ENCODE measurements around the gene HNRNPH1. TPM values are rescaled to one million over a fixed set of nuclear protein-coding genes. Genes with fewer than 3 reads are reported as not detected.
"Not testable (repeated sequence)": the region's sequence is repeated elsewhere in the genome, so short reads cannot be mapped to it uniquely, and the experiment has no call there.

The HNRNPH1 gene
- total and polyA plus RNA-seq, 2 of the 13 experiments (the other 11 are each of a cell fraction or from before 2014, with no cell fraction given) = 382 to 1,064 TPM

- TF ChIP-seq AKAP8 (CRISPR knock-in tag; IDR thresholded peaks at IDR 0.05) (no peak), ZKSCAN5 (CRISPR knock-in tag; IDR thresholded peaks at IDR 0.05) (no peak), HNF4A (CRISPR knock-in tag; IDR thresholded peaks at IDR 0.05) (0 out of 2 replicates have a peak, but pooled peaks have one; percentile 10), ARID3A (IDR thresholded peaks at IDR 0.05; ENCODE audit: low read depth, low read length) (peak; percentile 39; the same call in 1 of the 2 replicates), CTCF (CRISPR knock-in tag; IDR thresholded peaks at IDR 0.05) (peak; percentile 89)
Measured at GRCh38 chr5:179668391-179668790, 44.9 kb upstream of the HNRNPH1 start (continued).

GRCh38 chr5:179661647-179662046, 38.2 kb upstream of the HNRNPH1 start:
- POLR2A ChIA-PET = interaction anchor here (0.6 kb wide), 1 partner anchor 20 kb away, joined by 5 read pairs; no protein-coding TSS in a partner anchor
- H3K36me3 ChIP-seq (replicated peaks in 1 of 2; ENCODE audit: control insufficient read depth in 1 of 2, insufficient read depth in 2 of 2, low read length in 2 of 2); CTCF ChIA-PET (ENCODE audit: low intra/inter-chr PET ratio, low total read pairs); H3K4me3 ChIP-seq (replicated peaks in 1 of 3; ENCODE audit: insufficient read depth in 1 of 3, low read depth in 2 of 3, low read length in 3 of 3); H2AFZ ChIP-seq (ENCODE audit: low read length); H3K4me2 ChIP-seq (ENCODE audit: low read depth, low read length); FAIRE-seq; H3K27ac ChIP-seq (ENCODE audit: extremely low read length, insufficient read depth, low read length); H3K9me3 ChIP-seq (ENCODE audit: low read length); H3K9ac ChIP-seq (ENCODE audit: insufficient read depth, low read depth, low read length); H4K20me1 ChIP-seq (ENCODE audit: insufficient read depth, low read length); intact Hi-C loops (cut with micrococcal nuclease; ENCODE audit: unreplicated experiment); in situ Hi-C loops (cut with HindIII; ENCODE audit: extremely low pct_ligation_motif_present, low pct_unique_long_range_greater_than_20kb); H3K27me3 ChIP-seq (ENCODE audit: control insufficient read depth in 1 of 2, insufficient read depth in 2 of 2, low read length in 2 of 2); DNase-seq (ENCODE audit: low spot score); H3K79me2 ChIP-seq (ENCODE audit: insufficient read depth, low read length); BruUV-seq (replicated peaks); H3K4me1 ChIP-seq (ENCODE audit: insufficient read depth, low read length); ATAC-seq: not testable (repeated sequence)
- WGBS (ENCODE audit: low lambda C conversion rate) = 74% methylated on average over 6 of the region's 6 CpGs
- TF ChIP-seq ZNF770 (CRISPR knock-in tag; IDR thresholded peaks at IDR 0.05) (peak; percentile 92), ZMYM3 (CRISPR knock-in tag; IDR thresholded peaks at IDR 0.05) (peak; percentile 11; the same call in 1 of the 2 replicates), HNF4A (CRISPR knock-in tag; IDR thresholded peaks at IDR 0.05) (peak; percentile 33; the same call in 1 of the 2 replicates)

All from HepG2 (cell line).